HepG2 (cell line): Measurements from ENCODE around the gene ADAM29.

Experiments used
- EZH2 ChIP-seq: conservative IDR thresholded peaks from 2 replicates; pipeline ENCODE4 v1.6.1; 2012; ENCODE audit warnings: mild to moderate bottlenecking, low read depth, low read length, moderate library complexity
- KAT7 ChIP-seq: IDR thresholded peaks from 2 replicates; pipeline ENCODE4 v1.6.1; 2018; ENCODE audit warnings: borderline replicate concordance, missing compliant biosample characterization
- MAZ ChIP-seq, 2 experiments: sonication (generic) in 1 of 2; formaldehyde crosslinking in 1 of 2; IDR thresholded peaks; 2 replicates each; pipeline versions ENCODE4 v1.5.0 to v1.6.1; 2012 to 2020; ENCODE audit warnings: low read depth in 2 of 2, mild to moderate bottlenecking in 2 of 2, borderline replicate concordance in 1 of 2, improper control_type of control experiment in 1 of 2, low read length in 1 of 2, missing genetic modification reagents in 1 of 2, moderate library complexity in 1 of 2
- MYNN ChIP-seq: sonication (generic); formaldehyde crosslinking; IDR thresholded peaks from 2 replicates; pipeline ENCODE4 v1.4.0; 2020; ENCODE audit warnings: mild to moderate bottlenecking, low read depth, missing genetic modification reagents
- PCBP1 ChIP-seq: fragments of 200-400 bp; formaldehyde crosslinking; IDR thresholded peaks from 2 replicates; pipeline ENCODE4 v1.6.1; 2017; ENCODE audit warnings: mild to moderate bottlenecking, low read depth, low read length, borderline replicate concordance
- SUZ12 ChIP-seq: fragments of 150-350 bp; IDR thresholded peaks from 2 replicates; pipeline ENCODE4 v1.6.1; 2014; ENCODE audit warnings: low read depth, low read length
- TARDBP ChIP-seq: sonication (generic); formaldehyde crosslinking; IDR thresholded peaks from 2 replicates; pipeline ENCODE4 v1.8.0; 2022; ENCODE audit warnings: mild to moderate bottlenecking, missing genetic modification reagents
- ZNF274 ChIP-seq: sonication (generic); formaldehyde crosslinking; IDR thresholded peaks from 2 replicates; pipeline ENCODE4 v1.5.1; 2020; ENCODE audit warnings: mild to moderate bottlenecking, missing genetic modification reagents
- ZNF292 ChIP-seq: sonication (generic); formaldehyde crosslinking; IDR thresholded peaks from 2 replicates; pipeline ENCODE4 v1.8.1; 2022; ENCODE audit warnings: mild to moderate bottlenecking, low read depth, missing genetic modification reagents, borderline replicate concordance
- TF ChIP-seq, protein P1 (sequence below): sonication (generic); formaldehyde crosslinking; IDR thresholded peaks from 2 replicates; pipeline ENCODE4 v1.5.0; 2020; ENCODE audit warnings: mild to moderate bottlenecking, missing genetic modification reagents, moderate library complexity
- TF ChIP-seq, protein P2 (sequence below), 2 experiments: sonication (generic) in 1 of 2; formaldehyde crosslinking in 1 of 2; IDR thresholded peaks; 2 replicates each; pipeline versions ENCODE4 v1.5.1 to v1.6.1; 2011 to 2020; ENCODE audit warnings: borderline replicate concordance in 1 of 2, low read depth in 1 of 2, low read length in 1 of 2, mild to moderate bottlenecking in 1 of 2, missing genetic modification reagents in 1 of 2, moderate library complexity in 1 of 2
- TF ChIP-seq, protein P3 (sequence below): fragments of 450-650 bp; IDR thresholded peaks from 2 replicates; pipeline ENCODE4 v1.6.1; 2017; ENCODE audit warnings: mild to moderate bottlenecking

DNA sequence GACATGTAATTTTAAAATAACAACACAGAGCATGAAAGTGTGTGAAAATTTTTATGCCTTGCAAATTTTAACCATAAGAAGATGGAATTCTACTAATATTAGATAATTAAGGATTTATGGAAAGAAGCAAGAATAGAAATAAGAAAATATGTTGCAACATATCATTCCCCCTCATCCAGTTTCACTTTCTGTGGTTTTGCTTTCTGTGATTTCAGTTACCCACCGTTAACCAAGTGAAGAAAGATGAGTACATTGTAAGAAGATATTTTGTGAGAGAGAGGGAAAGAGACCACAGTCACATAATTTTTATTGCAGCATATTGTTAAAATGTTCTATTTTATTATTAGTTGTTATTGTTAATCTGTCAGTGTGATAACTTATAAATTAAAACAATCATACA is 77.9 kb downstream of the ADAM29 start:
- TF ChIP-seq EZH2 = no peak
- TF ChIP-seq, protein P1, sequence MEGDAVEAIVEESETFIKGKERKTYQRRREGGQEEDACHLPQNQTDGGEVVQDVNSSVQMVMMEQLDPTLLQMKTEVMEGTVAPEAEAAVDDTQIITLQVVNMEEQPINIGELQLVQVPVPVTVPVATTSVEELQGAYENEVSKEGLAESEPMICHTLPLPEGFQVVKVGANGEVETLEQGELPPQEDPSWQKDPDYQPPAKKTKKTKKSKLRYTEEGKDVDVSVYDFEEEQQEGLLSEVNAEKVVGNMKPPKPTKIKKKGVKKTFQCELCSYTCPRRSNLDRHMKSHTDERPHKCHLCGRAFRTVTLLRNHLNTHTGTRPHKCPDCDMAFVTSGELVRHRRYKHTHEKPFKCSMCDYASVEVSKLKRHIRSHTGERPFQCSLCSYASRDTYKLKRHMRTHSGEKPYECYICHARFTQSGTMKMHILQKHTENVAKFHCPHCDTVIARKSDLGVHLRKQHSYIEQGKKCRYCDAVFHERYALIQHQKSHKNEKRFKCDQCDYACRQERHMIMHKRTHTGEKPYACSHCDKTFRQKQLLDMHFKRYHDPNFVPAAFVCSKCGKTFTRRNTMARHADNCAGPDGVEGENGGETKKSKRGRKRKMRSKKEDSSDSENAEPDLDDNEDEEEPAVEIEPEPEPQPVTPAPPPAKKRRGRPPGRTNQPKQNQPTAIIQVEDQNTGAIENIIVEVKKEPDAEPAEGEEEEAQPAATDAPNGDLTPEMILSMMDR (CRISPR knock-in tag) = no peak
- TF ChIP-seq PCBP1 = no peak
- TF ChIP-seq, protein P2, sequence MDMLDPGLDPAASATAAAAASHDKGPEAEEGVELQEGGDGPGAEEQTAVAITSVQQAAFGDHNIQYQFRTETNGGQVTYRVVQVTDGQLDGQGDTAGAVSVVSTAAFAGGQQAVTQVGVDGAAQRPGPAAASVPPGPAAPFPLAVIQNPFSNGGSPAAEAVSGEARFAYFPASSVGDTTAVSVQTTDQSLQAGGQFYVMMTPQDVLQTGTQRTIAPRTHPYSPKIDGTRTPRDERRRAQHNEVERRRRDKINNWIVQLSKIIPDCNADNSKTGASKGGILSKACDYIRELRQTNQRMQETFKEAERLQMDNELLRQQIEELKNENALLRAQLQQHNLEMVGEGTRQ (IDR thresholded peaks at IDR 0.05; ENCODE audit: low read depth, low read length) = no peak
- TF ChIP-seq, protein P2 (CRISPR knock-in tag; IDR thresholded peaks at IDR 0.05; ENCODE audit: borderline replicate concordance) = no peak
- TF ChIP-seq KAT7 (CRISPR knock-in tag) = no peak
- no peak for TF ChIP-seq TARDBP (CRISPR knock-in tag)
- TF ChIP-seq, protein P3, sequence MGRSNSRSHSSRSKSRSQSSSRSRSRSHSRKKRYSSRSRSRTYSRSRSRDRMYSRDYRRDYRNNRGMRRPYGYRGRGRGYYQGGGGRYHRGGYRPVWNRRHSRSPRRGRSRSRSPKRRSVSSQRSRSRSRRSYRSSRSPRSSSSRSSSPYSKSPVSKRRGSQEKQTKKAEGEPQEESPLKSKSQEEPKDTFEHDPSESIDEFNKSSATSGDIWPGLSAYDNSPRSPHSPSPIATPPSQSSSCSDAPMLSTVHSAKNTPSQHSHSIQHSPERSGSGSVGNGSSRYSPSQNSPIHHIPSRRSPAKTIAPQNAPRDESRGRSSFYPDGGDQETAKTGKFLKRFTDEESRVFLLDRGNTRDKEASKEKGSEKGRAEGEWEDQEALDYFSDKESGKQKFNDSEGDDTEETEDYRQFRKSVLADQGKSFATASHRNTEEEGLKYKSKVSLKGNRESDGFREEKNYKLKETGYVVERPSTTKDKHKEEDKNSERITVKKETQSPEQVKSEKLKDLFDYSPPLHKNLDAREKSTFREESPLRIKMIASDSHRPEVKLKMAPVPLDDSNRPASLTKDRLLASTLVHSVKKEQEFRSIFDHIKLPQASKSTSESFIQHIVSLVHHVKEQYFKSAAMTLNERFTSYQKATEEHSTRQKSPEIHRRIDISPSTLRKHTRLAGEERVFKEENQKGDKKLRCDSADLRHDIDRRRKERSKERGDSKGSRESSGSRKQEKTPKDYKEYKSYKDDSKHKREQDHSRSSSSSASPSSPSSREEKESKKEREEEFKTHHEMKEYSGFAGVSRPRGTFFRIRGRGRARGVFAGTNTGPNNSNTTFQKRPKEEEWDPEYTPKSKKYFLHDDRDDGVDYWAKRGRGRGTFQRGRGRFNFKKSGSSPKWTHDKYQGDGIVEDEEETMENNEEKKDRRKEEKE = no peak
- TF ChIP-seq MYNN (CRISPR knock-in tag) = no peak
- TF ChIP-seq ZNF274 (CRISPR knock-in tag) = no peak
- TF ChIP-seq SUZ12 = no peak
- no peak for TF ChIP-seq ZNF292 (CRISPR knock-in tag)
- no peak for TF ChIP-seq MAZ (IDR thresholded peaks at IDR 0.05; ENCODE audit: borderline replicate concordance, low read depth, low read length)
- TF ChIP-seq MAZ (CRISPR knock-in tag; IDR thresholded peaks at IDR 0.05; ENCODE audit: low read depth) = no peak
